MM.1S (cell line): ENCODE results near the gene ARHGEF10L.

Source experiments
- DNase-seq: peaks from one replicate; pipeline ENCODE4 v3.0.0-alpha.2; 2015
- H2AFZ ChIP-seq: fragments of 300-600 bp; sonication (generic); 2 replicates; pipeline ENCODE4 v1.6.0; 2016; ENCODE audit warnings: antibody characterized with exemption, low read length
- H3F3A ChIP-seq: fragments of 300-600 bp; sonication (generic); 2 replicates; pipeline ENCODE4 v1.6.1; 2016; ENCODE audit warnings: mild to moderate bottlenecking, antibody characterized with exemption, low read length, moderate library complexity, mixed read lengths; ENCODE audit not compliant: insufficient read depth
- H3K27ac ChIP-seq: fragments of 300-600 bp; sonication (generic); 2 replicates; pipeline ENCODE4 v1.5.1; 2016; ENCODE audit warnings: mild to moderate bottlenecking, low read length
- H3K27me3 ChIP-seq: fragments of 300-600 bp; sonication (generic); replicated peaks from 2 replicates; pipeline ENCODE4 v1.6.0; 2016; ENCODE audit warnings: low read length; ENCODE audit not compliant: insufficient read depth
- H3K36me3 ChIP-seq: fragments of 300-600 bp; sonication (generic); replicated peaks from 2 replicates; pipeline ENCODE4 v1.6.1; 2016; ENCODE audit warnings: mild to moderate bottlenecking, low read length, mixed read lengths; ENCODE audit not compliant: insufficient read depth
- H3K4me1 ChIP-seq: fragments of 300-600 bp; sonication (generic); 2 replicates; pipeline ENCODE4 v1.6.1; 2016; ENCODE audit warnings: low read length, mixed read lengths
- H3K4me2 ChIP-seq: fragments of 300-600 bp; sonication (generic); 2 replicates; pipeline ENCODE4 v1.6.0; 2016; ENCODE audit warnings: low read depth, low read length
- H3K4me3 ChIP-seq: fragments of 300-600 bp; sonication (generic); 2 replicates; pipeline ENCODE4 v1.5.1; 2016; ENCODE audit warnings: low read length, mixed read lengths
- H3K79me2 ChIP-seq: fragments of 300-600 bp; sonication (generic); 2 replicates; pipeline ENCODE4 v1.6.1; 2016; ENCODE audit warnings: mixed run types, low read length, mixed read lengths
- H3K9ac ChIP-seq: fragments of 300-600 bp; sonication (generic); 2 replicates; pipeline ENCODE4 v1.6.1; 2016; ENCODE audit warnings: low read length, mixed read lengths
- H3K9me2 ChIP-seq: fragments of 300-600 bp; sonication (generic); replicated peaks from 2 replicates; pipeline ENCODE4 v1.6.1; 2016; ENCODE audit warnings: mild to moderate bottlenecking, low read length, mixed read lengths; ENCODE audit not compliant: insufficient read depth
- H3K9me3 ChIP-seq: fragments of 300-600 bp; sonication (generic); replicated peaks from 2 replicates; pipeline ENCODE4 v1.6.1; 2016; ENCODE audit warnings: mild to moderate bottlenecking, low read length, mixed read lengths; ENCODE audit not compliant: insufficient read depth
- H4K20me1 ChIP-seq: fragments of 300-600 bp; sonication (generic); 2 replicates; pipeline ENCODE4 v1.6.1; 2016; ENCODE audit warnings: mild to moderate bottlenecking, low read length, moderate library complexity, mixed read lengths; ENCODE audit not compliant: insufficient read depth
- CTCF ChIP-seq: fragments of 300-600 bp; sonication (generic); IDR thresholded peaks from 2 replicates; pipeline ENCODE4 v1.5.1; 2016; ENCODE audit warnings: antibody characterized with exemption, low read length, mixed read lengths
- EZH2 ChIP-seq: fragments of 300-600 bp; sonication (generic); optimal IDR thresholded peaks from 2 replicates; pipeline ENCODE3; 2017; ENCODE audit warnings: low read depth, mild to moderate bottlenecking, antibody characterized with exemption, low read length, mixed read lengths
- EZH2phosphoT487 ChIP-seq: fragments of 300-600 bp; sonication (generic); IDR thresholded peaks from 2 replicates; pipeline ENCODE4 v1.6.1; 2018; ENCODE audit warnings: antibody characterized with exemption, low read length

The ARHGEF10L gene

GRCh38 chr1:17686258-17686657 lies 146.8 kb downstream of the ARHGEF10L start:
- Histone ChIP-seq H3K9ac (no peak overlapping the region), H2AFZ (no peak overlapping the region), H3F3A (no peaks in the 10 kb centered on the region), H3K9me2 (no peaks in the 10 kb centered on the region), H3K4me1 (no peaks in the 10 kb centered on the region), H4K20me1 (no peaks in the 10 kb centered on the region), H3K36me3 (no peaks in the 10 kb centered on the region), H3K4me2 (no peak overlapping the region), H3K4me3 (no peak overlapping the region), H3K79me2 (no peaks in the 10 kb centered on the region), H3K27me3 (peaks cover 92% of the 10 kb centered on the region), H3K9me3 (no peaks in the 10 kb centered on the region), H3K27ac (no peak overlapping the region)
- no peak for TF ChIP-seq CTCF
- no peak for TF ChIP-seq EZH2phosphoT487
- no peak for TF ChIP-seq EZH2
- no peak for DNase-seq

- TF ChIP-seq EZH2phosphoT487 (no peak), EZH2 (no peak), CTCF (no peak)
- Histone ChIP-seq H3K4me3 (no peak overlapping the region), H3K9ac (no peak overlapping the region), H4K20me1 (no peaks in the 10 kb centered on the region), H3K4me2 (no peak overlapping the region), H3K79me2 (no peaks in the 10 kb centered on the region), H3F3A (no peaks in the 10 kb centered on the region), H3K27me3 (peaks cover 89% of the 10 kb centered on the region), H3K9me3 (no peaks in the 10 kb centered on the region), H3K4me1 (no peaks in the 10 kb centered on the region), H3K9me2 (no peaks in the 10 kb centered on the region), H3K27ac (no peak overlapping the region), H2AFZ (no peak overlapping the region), H3K36me3 (no peaks in the 10 kb centered on the region)
- no peak for DNase-seq
These were observed 147.6 kb downstream of the ARHGEF10L start for GRCh38 chr1:17687145-17687544.

- no peak for TF ChIP-seq EZH2phosphoT487
- no peak for TF ChIP-seq CTCF
- TF ChIP-seq EZH2: no peak
- Histone ChIP-seq H3K27me3 (peaks cover 91% of the 10 kb centered on the region), H3K9me2 (no peaks in the 10 kb centered on the region), H3K4me3 (no peak overlapping the region), H3K79me2 (no peaks in the 10 kb centered on the region), H3K27ac (no peak overlapping the region), H3K9me3 (no peaks in the 10 kb centered on the region), H3K4me2 (no peak overlapping the region), H3K36me3 (no peaks in the 10 kb centered on the region), H3F3A (no peaks in the 10 kb centered on the region), H3K4me1 (no peaks in the 10 kb centered on the region), H2AFZ (no peak overlapping the region), H4K20me1 (no peaks in the 10 kb centered on the region), H3K9ac (no peak overlapping the region)
- DNase-seq: no peak
These were observed 148.8 kb downstream of the ARHGEF10L start for GRCh38 chr1:17688217-17688810.
